ENCODE results near the gene FOXC1.

FOXC1 gene

GRCh38 chr6:1622851-1623768 lies 13.4 kb downstream of the FOXC1 start:
- DNase-seq (ENCODE audit: low read depth in 3 of 3, low spot score in 1 of 3): no peak

GRCh38 chr6:1623769-1624057 lies 14.0 kb downstream of the FOXC1 start:
- DNase-seq (ENCODE audit: low read depth in 3 of 3, low spot score in 1 of 3): no peak

- no peak for DNase-seq (ENCODE audit: low read depth in 3 of 3, low spot score in 1 of 3)
These were observed 14.5 kb downstream of the FOXC1 start for GRCh38 chr6:1624058-1624850.

- no peak for DNase-seq (ENCODE audit: low read depth in 3 of 3, low spot score in 1 of 3)
These were observed 15.4 kb downstream of the FOXC1 start for GRCh38 chr6:1624851-1625781.

GRCh38 chr6:1625794-1626435 lies 16.2 kb downstream of the FOXC1 start:
- DNase-seq (ENCODE audit: low read depth in 3 of 3, low spot score in 1 of 3): no peak

GRCh38 chr6:1626481-1626880 lies 16.8 kb downstream of the FOXC1 start:
- DNase-seq (ENCODE audit: low read depth in 3 of 3, low spot score in 1 of 3): no peak

GRCh38 chr6:1627827-1628560 lies 18.3 kb downstream of the FOXC1 start:
- no peak for DNase-seq (ENCODE audit: low read depth in 3 of 3, low spot score in 1 of 3)

- no peak for DNase-seq (ENCODE audit: low read depth in 3 of 3, low spot score in 1 of 3)
These were observed 19.6 kb downstream of the FOXC1 start for GRCh38 chr6:1629316-1629715.

- DNase-seq (ENCODE audit: low read depth in 3 of 3, low spot score in 1 of 3): no peak
These were observed 20.6 kb downstream of the FOXC1 start for GRCh38 chr6:1630212-1630770.

GRCh38 chr6:1630771-1631217 lies 21.1 kb downstream of the FOXC1 start:
- DNase-seq (ENCODE audit: low read depth in 3 of 3, low spot score in 1 of 3): no peak

- DNase-seq (ENCODE audit: low read depth in 3 of 3, low spot score in 1 of 3): no peak
These were observed 21.5 kb downstream of the FOXC1 start for GRCh38 chr6:1631251-1631650.

GRCh38 chr6:1633366-1634021 lies 23.8 kb downstream of the FOXC1 start:
- DNase-seq (ENCODE audit: low read depth in 3 of 3, low spot score in 1 of 3): no peak

- no peak for DNase-seq (ENCODE audit: low read depth in 3 of 3, low spot score in 1 of 3)
These were observed 24.4 kb downstream of the FOXC1 start for GRCh38 chr6:1634081-1634480.

- DNase-seq (ENCODE audit: low read depth in 3 of 3, low spot score in 1 of 3): no peak
These were observed 25.7 kb downstream of the FOXC1 start for GRCh38 chr6:1635305-1636010.

- no peak for DNase-seq (ENCODE audit: low read depth in 3 of 3, low spot score in 1 of 3)
These were observed 26.6 kb downstream of the FOXC1 start for GRCh38 chr6:1636272-1636825.

GRCh38 chr6:1636971-1637871 lies 27.5 kb downstream of the FOXC1 start:
- no peak for DNase-seq (ENCODE audit: low read depth in 3 of 3, low spot score in 1 of 3)

GRCh38 chr6:1639430-1639829 lies 29.7 kb downstream of the FOXC1 start:
- no peak for DNase-seq (ENCODE audit: low read depth in 3 of 3, low spot score in 1 of 3)

Measured in stimulated activated CD4-positive, alpha-beta T cell treated with anti-CD3 and anti-CD28 coated beads, TNF-alpha, amount 100 ng/mL, for 1 hour (primary cell).